ENCODE results near the gene CREBZF.

GRCh38 chr11:85666687-85667086 lies 1.8 kb upstream of the CREBZF start:
- TF ChIP-seq CTCF (IDR thresholded peaks at IDR 0.05; ENCODE audit: poor library complexity, severe bottlenecking) (no peak), EZH2 (IDR thresholded peaks at IDR 0.05; ENCODE audit: borderline replicate concordance, insufficient read depth, low read length, poor library complexity, severe bottlenecking) (no peak), SMC3 (conservative IDR thresholded peaks at IDR 0.05; ENCODE audit: poor library complexity) (no peak), MXI1 (conservative IDR thresholded peaks at IDR 0.05; ENCODE audit: poor library complexity, severe bottlenecking) (no peak)

Measured in neural cell (in vitro differentiated cells).